ENCODE measurements around the gene SPAG4.
A peak's percentile ranks its signal among the peaks of the same experiment; 100 is the strongest.

- TF ChIP-seq POLR2A (IDR thresholded peaks at IDR 0.05) (no peak), CTCF (IDR thresholded peaks at IDR 0.05) (peak in 2 of 3 donors; percentile 26 to 36)
Observed at GRCh38 chr20:35600993-35601973, 14.3 kb upstream of the SPAG4 start.
